ENCODE measurements around the gene ITPK1.

The ITPK1 gene

DNA sequence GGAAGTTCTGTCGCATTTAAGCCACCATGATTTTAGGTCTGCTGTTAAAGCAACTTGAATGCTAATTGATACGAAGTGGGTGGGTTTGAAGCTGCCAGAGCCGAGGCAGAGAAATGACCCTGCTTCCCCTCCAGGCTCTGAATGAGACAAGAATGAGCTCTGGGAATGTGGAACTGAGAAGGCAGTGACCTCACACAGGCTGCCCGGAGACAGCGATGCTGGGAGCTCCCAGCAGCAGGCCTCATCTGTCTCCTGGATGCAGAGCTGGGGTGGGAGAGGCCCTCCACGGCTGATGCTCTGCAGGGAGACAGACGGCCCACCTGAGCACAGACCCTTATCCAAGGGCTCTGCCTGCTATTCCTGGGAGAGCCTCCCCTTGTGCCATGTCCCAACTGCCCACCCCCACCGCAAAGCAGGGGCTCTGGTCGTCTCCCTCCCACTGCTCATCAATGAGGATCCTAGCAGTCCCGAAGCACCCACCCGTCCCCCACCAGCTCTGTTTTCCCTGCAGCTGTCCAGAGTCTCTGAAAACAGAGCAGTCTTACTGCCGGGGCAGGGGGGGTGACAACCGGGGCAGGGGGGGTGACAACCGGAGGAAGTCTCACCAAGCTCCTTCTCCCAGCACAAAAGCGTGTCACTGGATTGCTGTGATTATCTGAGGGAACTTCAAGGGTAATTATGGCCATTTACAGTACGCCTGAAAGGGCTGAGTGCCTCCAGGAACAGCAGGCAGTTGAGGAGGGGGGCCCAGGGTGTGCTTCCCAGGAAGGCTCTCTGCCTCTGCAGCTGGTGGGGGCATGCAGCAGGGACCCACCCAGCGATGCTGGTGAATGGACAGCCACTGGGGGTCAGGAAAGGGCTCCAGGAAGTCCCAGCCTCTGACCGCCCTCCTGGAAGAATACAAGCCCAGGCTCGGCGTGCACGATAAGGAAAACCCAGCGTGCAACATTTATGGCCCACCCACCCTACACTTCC is 125.0 kb downstream of the ITPK1 start:
- H4K20me1 ChIP-seq (ENCODE audit: insufficient read depth, low read length) = no peaks in the 10 kb centered on the region
- no peak overlapping the region for H2AFZ ChIP-seq (ENCODE audit: low read length)
- no peaks in the 10 kb centered on the region for H3F3A ChIP-seq (ENCODE audit: insufficient read depth, low read length)
- no peak for DNase-seq
- TF ChIP-seq EZH2phosphoT487 (IDR thresholded peaks at IDR 0.05; ENCODE audit: low read length) = no peak
- TF ChIP-seq, protein P1, sequence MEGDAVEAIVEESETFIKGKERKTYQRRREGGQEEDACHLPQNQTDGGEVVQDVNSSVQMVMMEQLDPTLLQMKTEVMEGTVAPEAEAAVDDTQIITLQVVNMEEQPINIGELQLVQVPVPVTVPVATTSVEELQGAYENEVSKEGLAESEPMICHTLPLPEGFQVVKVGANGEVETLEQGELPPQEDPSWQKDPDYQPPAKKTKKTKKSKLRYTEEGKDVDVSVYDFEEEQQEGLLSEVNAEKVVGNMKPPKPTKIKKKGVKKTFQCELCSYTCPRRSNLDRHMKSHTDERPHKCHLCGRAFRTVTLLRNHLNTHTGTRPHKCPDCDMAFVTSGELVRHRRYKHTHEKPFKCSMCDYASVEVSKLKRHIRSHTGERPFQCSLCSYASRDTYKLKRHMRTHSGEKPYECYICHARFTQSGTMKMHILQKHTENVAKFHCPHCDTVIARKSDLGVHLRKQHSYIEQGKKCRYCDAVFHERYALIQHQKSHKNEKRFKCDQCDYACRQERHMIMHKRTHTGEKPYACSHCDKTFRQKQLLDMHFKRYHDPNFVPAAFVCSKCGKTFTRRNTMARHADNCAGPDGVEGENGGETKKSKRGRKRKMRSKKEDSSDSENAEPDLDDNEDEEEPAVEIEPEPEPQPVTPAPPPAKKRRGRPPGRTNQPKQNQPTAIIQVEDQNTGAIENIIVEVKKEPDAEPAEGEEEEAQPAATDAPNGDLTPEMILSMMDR (IDR thresholded peaks at IDR 0.05; ENCODE audit: low read length) = no peak
- no peak overlapping the region for H3K4me3 ChIP-seq (ENCODE audit: low read length)
- H3K79me2 ChIP-seq (ENCODE audit: low read length) = no peaks in the 10 kb centered on the region
- no peaks in the 10 kb centered on the region for H3K9me3 ChIP-seq (replicated peaks; ENCODE audit: insufficient read depth, low read length)
- H3K4me1 ChIP-seq (ENCODE audit: low read length) = no peaks in the 10 kb centered on the region
- H3K27me3 ChIP-seq (replicated peaks; ENCODE audit: insufficient read depth, low read length) = no peaks in the 10 kb centered on the region
- H3K27ac ChIP-seq (ENCODE audit: low read length) = no peak overlapping the region
- no peaks in the 10 kb centered on the region for H3K9me2 ChIP-seq (replicated peaks; ENCODE audit: insufficient read depth, low read length)
- no peak overlapping the region for H3K4me2 ChIP-seq (ENCODE audit: low read depth, low read length)
- no peaks in the 10 kb centered on the region for H3K36me3 ChIP-seq (replicated peaks; ENCODE audit: insufficient read depth, low read length)
- no peak overlapping the region for H3K9ac ChIP-seq (ENCODE audit: low read length)

- TF ChIP-seq, protein P1 (IDR thresholded peaks at IDR 0.05; ENCODE audit: low read length) = no peak
- TF ChIP-seq EZH2 (optimal IDR thresholded peaks at IDR 0.05; ENCODE audit: low read depth, low read length) (no peak), EZH2phosphoT487 (IDR thresholded peaks at IDR 0.05; ENCODE audit: low read length) (no peak)
- no peak for DNase-seq
- Histone ChIP-seq H3K9me2 (replicated peaks; ENCODE audit: insufficient read depth, low read length) (no peaks in the 10 kb centered on the region), H3K4me2 (ENCODE audit: low read depth, low read length) (no peak overlapping the region), H3K36me3 (replicated peaks; ENCODE audit: insufficient read depth, low read length) (no peaks in the 10 kb centered on the region), H3F3A (ENCODE audit: insufficient read depth, low read length) (no peaks in the 10 kb centered on the region), H3K79me2 (ENCODE audit: low read length) (no peaks in the 10 kb centered on the region), H4K20me1 (ENCODE audit: insufficient read depth, low read length) (no peaks in the 10 kb centered on the region), H3K27me3 (replicated peaks; ENCODE audit: insufficient read depth, low read length) (no peaks in the 10 kb centered on the region), H3K4me3 (ENCODE audit: low read length) (no peak overlapping the region), H3K9ac (ENCODE audit: low read length) (no peak overlapping the region), H2AFZ (ENCODE audit: low read length) (no peak overlapping the region), H3K4me1 (ENCODE audit: low read length) (no peaks in the 10 kb centered on the region), H3K27ac (ENCODE audit: low read length) (no peak overlapping the region), H3K9me3 (replicated peaks; ENCODE audit: insufficient read depth, low read length) (no peaks in the 10 kb centered on the region)
These were observed 126.7 kb downstream of the ITPK1 start for GRCh38 chr14:92988786-92989755.

DNA sequence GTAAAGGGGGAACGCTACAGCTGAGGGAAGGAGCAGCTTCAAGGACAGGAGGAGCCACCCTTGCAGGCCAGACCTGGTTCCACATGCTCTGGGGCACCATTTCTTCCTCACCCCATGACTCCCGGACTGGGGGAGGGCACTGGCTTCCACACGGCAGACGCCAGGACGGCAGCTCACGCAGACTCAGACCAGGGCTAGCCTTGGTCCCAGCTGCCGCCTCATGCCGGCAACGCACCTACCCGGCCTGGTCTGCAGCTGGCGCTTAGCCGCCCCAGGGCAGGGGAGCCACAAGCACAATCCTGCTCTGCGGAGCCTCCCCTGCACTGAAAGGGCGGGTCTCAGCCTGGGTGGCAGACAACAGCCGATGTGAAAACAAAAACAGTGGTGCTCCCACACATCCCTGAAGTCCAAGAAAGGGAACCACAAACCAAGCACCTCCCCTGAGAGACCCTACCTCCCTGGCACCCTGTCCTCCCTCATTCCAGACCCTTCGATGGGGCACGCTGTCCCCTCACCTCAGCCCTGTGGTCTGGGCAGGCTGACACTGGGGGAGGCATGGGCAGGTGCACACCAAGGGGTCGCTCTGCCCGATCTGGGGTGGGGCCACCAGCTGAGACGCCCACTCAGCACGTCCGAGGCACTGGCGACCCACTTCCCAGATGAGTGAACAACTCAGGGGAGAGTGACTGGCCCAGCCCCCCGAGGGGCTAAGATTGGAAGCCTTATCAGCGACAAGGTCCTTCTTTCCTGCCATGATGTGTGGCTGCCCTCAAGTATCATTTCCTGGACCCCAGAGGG is 127.8 kb downstream of the ITPK1 start:
- H2AFZ ChIP-seq (ENCODE audit: low read length) = no peak overlapping the region
- no peaks in the 10 kb centered on the region for H3F3A ChIP-seq (ENCODE audit: insufficient read depth, low read length)
- no peak overlapping the region for H3K4me2 ChIP-seq (ENCODE audit: low read depth, low read length)
- TF ChIP-seq EZH2phosphoT487 (IDR thresholded peaks at IDR 0.05; ENCODE audit: low read length) (no peak), EZH2 (optimal IDR thresholded peaks at IDR 0.05; ENCODE audit: low read depth, low read length) (no peak)
- TF ChIP-seq, protein P1 (IDR thresholded peaks at IDR 0.05; ENCODE audit: low read length) = no peak
- H3K9ac ChIP-seq (ENCODE audit: low read length) = no peak overlapping the region
- H3K79me2 ChIP-seq (ENCODE audit: low read length) = no peaks in the 10 kb centered on the region
- no peaks in the 10 kb centered on the region for H3K36me3 ChIP-seq (replicated peaks; ENCODE audit: insufficient read depth, low read length)
- DNase-seq = no peak
- no peak overlapping the region for H3K4me3 ChIP-seq (ENCODE audit: low read length)
- H3K27me3 ChIP-seq (replicated peaks; ENCODE audit: insufficient read depth, low read length) = no peaks in the 10 kb centered on the region
- no peaks in the 10 kb centered on the region for H3K4me1 ChIP-seq (ENCODE audit: low read length)
- no peak overlapping the region for H3K27ac ChIP-seq (ENCODE audit: low read length)
- H3K9me3 ChIP-seq (replicated peaks; ENCODE audit: insufficient read depth, low read length) = no peaks in the 10 kb centered on the region
- H3K9me2 ChIP-seq (replicated peaks; ENCODE audit: insufficient read depth, low read length) = no peaks in the 10 kb centered on the region
- no peaks in the 10 kb centered on the region for H4K20me1 ChIP-seq (ENCODE audit: insufficient read depth, low read length)
